ENCODE measurements around the gene JAK3. TPM values are rescaled to one million over a fixed set of nuclear protein-coding genes. Genes with fewer than 3 reads are reported as not detected.

The JAK3 gene
- total and polyA plus RNA-seq, 2 experiments from 2014 or later, result 3.0 to 3.2 TPM

- Histone ChIP-seq H3K27me3 (peaks cover 58% of the 10 kb centered on the region), H3K9me2 (replicated peaks; ENCODE audit: insufficient read depth) (no peaks in the 10 kb centered on the region), H3K4me1 (ENCODE audit: insufficient read depth) (no peaks in the 10 kb centered on the region), H3K27ac (no peak overlapping the region), H3K4me2 (no peak overlapping the region), H3K36me3 (replicated peaks; ENCODE audit: insufficient read depth, low read depth) (no peaks in the 10 kb centered on the region), H2AFZ (no peak overlapping the region), H3K9me3 (ENCODE audit: low read depth) (no peaks in the 10 kb centered on the region), H4K20me1 (ENCODE audit: insufficient read depth, poor library complexity, severe bottlenecking) (no peaks in the 10 kb centered on the region), H3K79me2 (no peaks in the 10 kb centered on the region), H3K4me3 (no peak overlapping the region)
- TF ChIP-seq CTCF (IDR thresholded peaks at IDR 0.05; ENCODE audit: poor library complexity) (no peak), EZH2phosphoT487 (IDR thresholded peaks at IDR 0.05; ENCODE audit: low read depth, severe bottlenecking, unreplicated experiment) (no peak), EZH2 (IDR thresholded peaks at IDR 0.05; ENCODE audit: borderline replicate concordance) (no peak)
- no peak for DNase-seq (ENCODE audit: low spot score)
- WGBS (ENCODE audit: low lambda C conversion rate, missing lambda C conversion rate), result 72% methylated on average over 10 of the region's 10 CpGs
These were observed 23.5 kb upstream of the JAK3 start for GRCh38 chr19:17871032-17871877.

GRCh38 chr19:17869114-17869608 lies 21.4 kb upstream of the JAK3 start:
- peaks cover 3% of the 10 kb centered on the region for H4K20me1 ChIP-seq (ENCODE audit: insufficient read depth, poor library complexity, severe bottlenecking)
- no peaks in the 10 kb centered on the region for H3K79me2 ChIP-seq
- no peak overlapping the region for H3K4me3 ChIP-seq
- TF ChIP-seq EZH2 (IDR thresholded peaks at IDR 0.05; ENCODE audit: borderline replicate concordance), result no peak
- TF ChIP-seq EZH2phosphoT487 (IDR thresholded peaks at IDR 0.05; ENCODE audit: low read depth, severe bottlenecking, unreplicated experiment), result no peak
- TF ChIP-seq CTCF (IDR thresholded peaks at IDR 0.05; ENCODE audit: poor library complexity), result no peak
- H3K36me3 ChIP-seq (replicated peaks; ENCODE audit: insufficient read depth, low read depth), result no peaks in the 10 kb centered on the region
- DNase-seq (ENCODE audit: low spot score), result no peak
- H3K27ac ChIP-seq, result no peak overlapping the region
- no peaks in the 10 kb centered on the region for H3K9me2 ChIP-seq (replicated peaks; ENCODE audit: insufficient read depth)
- no peaks in the 10 kb centered on the region for H3K9me3 ChIP-seq (ENCODE audit: low read depth)
- WGBS (ENCODE audit: low lambda C conversion rate, missing lambda C conversion rate), result 29% methylated on average over 11 of the region's 11 CpGs
- H3K27me3 ChIP-seq, result peaks cover 51% of the 10 kb centered on the region
- no peak overlapping the region for H3K4me2 ChIP-seq
- no peaks in the 10 kb centered on the region for H3K4me1 ChIP-seq (ENCODE audit: insufficient read depth)
- H2AFZ ChIP-seq, result no peak overlapping the region

GRCh38 chr19:17868669-17869068 lies 20.9 kb upstream of the JAK3 start:
- H3K4me2 ChIP-seq, result no peak overlapping the region
- WGBS (ENCODE audit: low lambda C conversion rate, missing lambda C conversion rate), result 75% methylated on average over 4 of the region's 6 CpGs
- H3K79me2 ChIP-seq, result no peaks in the 10 kb centered on the region
- no peak overlapping the region for H3K4me3 ChIP-seq
- H3K9me3 ChIP-seq (ENCODE audit: low read depth), result no peaks in the 10 kb centered on the region
- no peak overlapping the region for H2AFZ ChIP-seq
- peaks cover 7% of the 10 kb centered on the region for H4K20me1 ChIP-seq (ENCODE audit: insufficient read depth, poor library complexity, severe bottlenecking)
- no peaks in the 10 kb centered on the region for H3K36me3 ChIP-seq (replicated peaks; ENCODE audit: insufficient read depth, low read depth)
- peaks cover 49% of the 10 kb centered on the region for H3K27me3 ChIP-seq
- TF ChIP-seq EZH2phosphoT487 (IDR thresholded peaks at IDR 0.05; ENCODE audit: low read depth, severe bottlenecking, unreplicated experiment) (no peak), EZH2 (IDR thresholded peaks at IDR 0.05; ENCODE audit: borderline replicate concordance) (no peak), CTCF (IDR thresholded peaks at IDR 0.05; ENCODE audit: poor library complexity) (no peak)
- H3K4me1 ChIP-seq (ENCODE audit: insufficient read depth), result no peaks in the 10 kb centered on the region
- no peaks in the 10 kb centered on the region for H3K9me2 ChIP-seq (replicated peaks; ENCODE audit: insufficient read depth)
- no peak overlapping the region for H3K27ac ChIP-seq
- no peak for DNase-seq (ENCODE audit: low spot score)
